Measurements from ENCODE around the gene H6PD. TPM values are rescaled to one million over a fixed set of nuclear protein-coding genes. Genes with fewer than 3 reads are reported as not detected.

H6PD gene
- total and polyA plus RNA-seq, 2 donors from 2014 or later, result 5.7 to 64.3 TPM

- Histone ChIP-seq H3K27ac (ENCODE audit: low read depth in 2 of 2, low read length in 2 of 2) (no peak overlapping the region), H3K36me3 (ENCODE audit: control insufficient read depth in 2 of 3, insufficient read depth in 3 of 3, low read length in 3 of 3) (no peaks in the 10 kb centered on the region), H3K27me3 (ENCODE audit: control insufficient read depth, insufficient read depth, low read length) (peaks cover 26% of the 10 kb centered on the region), H3K4me3 (ENCODE audit: low read length in 3 of 3) (no peak overlapping the region), H3K4me1 (ENCODE audit: control insufficient read depth in 2 of 3, insufficient read depth in 2 of 3, low read depth in 1 of 3, low read length in 3 of 3) (peaks cover 0 to 3% (median 0%) of the 10 kb centered on the region in 3 donors), H3K9me3 (ENCODE audit: control insufficient read depth in 2 of 3, insufficient read depth in 1 of 3, low read length in 3 of 3) (no peaks in the 10 kb centered on the region), H3K9ac (ENCODE audit: low read length in 3 of 3) (no peak overlapping the region)
- DNase-seq, result no peak
- intact Hi-C loops (cut with DNase I), result no loop called here
- FAIRE-seq, result no peak
- TF ChIP-seq CTCF (IDR thresholded peaks at IDR 0.05; ENCODE audit: borderline replicate concordance, extremely low read depth, insufficient read depth), result no peak
Observed at GRCh38 chr1:9203511-9203982, 31.0 kb upstream of the H6PD start.

- H3K36me3 ChIP-seq (ENCODE audit: control insufficient read depth in 2 of 3, insufficient read depth in 3 of 3, low read length in 3 of 3), result no peaks in the 10 kb centered on the region
- no peaks in the 10 kb centered on the region for H3K9me3 ChIP-seq (ENCODE audit: control insufficient read depth in 2 of 3, insufficient read depth in 1 of 3, low read length in 3 of 3)
- DNase-seq, result peak in 1 of 5 donors; percentile 19
- FAIRE-seq, result no peak
- no peak overlapping the region for H3K27ac ChIP-seq (ENCODE audit: low read depth in 2 of 2, low read length in 2 of 2)
- H3K4me1 ChIP-seq (ENCODE audit: control insufficient read depth in 2 of 3, insufficient read depth in 2 of 3, low read depth in 1 of 3, low read length in 3 of 3), result peaks cover 0 to 3% (median 0%) of the 10 kb centered on the region in 3 donors
- intact Hi-C loops (cut with DNase I), result no loop called here
- TF ChIP-seq CTCF (IDR thresholded peaks at IDR 0.05; ENCODE audit: borderline replicate concordance, extremely low read depth, insufficient read depth), result no peak
- H3K9ac ChIP-seq (ENCODE audit: low read length in 3 of 3), result no peak overlapping the region
- peaks cover 23% of the 10 kb centered on the region for H3K27me3 ChIP-seq (ENCODE audit: control insufficient read depth, insufficient read depth, low read length)
- no peak overlapping the region for H3K4me3 ChIP-seq (ENCODE audit: low read length in 3 of 3)
Observed at GRCh38 chr1:9204156-9204720, 30.3 kb upstream of the H6PD start.

- intact Hi-C loops (cut with DNase I), result no loop called here
- Histone ChIP-seq H3K9ac (ENCODE audit: low read length in 3 of 3) (no peak overlapping the region), H3K36me3 (ENCODE audit: control insufficient read depth in 2 of 3, insufficient read depth in 3 of 3, low read length in 3 of 3) (no peaks in the 10 kb centered on the region), H3K4me1 (ENCODE audit: control insufficient read depth in 2 of 3, insufficient read depth in 2 of 3, low read depth in 1 of 3, low read length in 3 of 3) (no peaks in the 10 kb centered on the region), H3K9me3 (ENCODE audit: control insufficient read depth in 2 of 3, insufficient read depth in 1 of 3, low read length in 3 of 3) (no peaks in the 10 kb centered on the region), H3K27ac (ENCODE audit: low read depth in 2 of 2, low read length in 2 of 2) (no peak overlapping the region), H3K27me3 (ENCODE audit: control insufficient read depth, insufficient read depth, low read length) (peaks cover 15% of the 10 kb centered on the region), H3K4me3 (ENCODE audit: low read length in 3 of 3) (no peak overlapping the region)
- TF ChIP-seq CTCF (IDR thresholded peaks at IDR 0.05; ENCODE audit: borderline replicate concordance, extremely low read depth, insufficient read depth), result no peak
- DNase-seq, result no peak
- FAIRE-seq, result no peak
Observed at GRCh38 chr1:9207086-9207485, 27.5 kb upstream of the H6PD start.

- no peaks in the 10 kb centered on the region for H3K4me1 ChIP-seq (ENCODE audit: control insufficient read depth in 2 of 3, insufficient read depth in 2 of 3, low read depth in 1 of 3, low read length in 3 of 3)
- H3K27me3 ChIP-seq (ENCODE audit: control insufficient read depth, insufficient read depth, low read length), result peaks cover 8% of the 10 kb centered on the region
- H3K27ac ChIP-seq (ENCODE audit: low read depth in 2 of 2, low read length in 2 of 2), result no peak overlapping the region
- DNase-seq (no peak), FAIRE-seq (no peak)
- no peaks in the 10 kb centered on the region for H3K36me3 ChIP-seq (ENCODE audit: control insufficient read depth in 2 of 3, insufficient read depth in 3 of 3, low read length in 3 of 3)
- no peak overlapping the region for H3K9ac ChIP-seq (ENCODE audit: low read length in 3 of 3)
- H3K4me3 ChIP-seq (ENCODE audit: low read length in 3 of 3), result no peak overlapping the region
- no peaks in the 10 kb centered on the region for H3K9me3 ChIP-seq (ENCODE audit: control insufficient read depth in 2 of 3, insufficient read depth in 1 of 3, low read length in 3 of 3)
- no peak for TF ChIP-seq CTCF (IDR thresholded peaks at IDR 0.05; ENCODE audit: borderline replicate concordance, extremely low read depth, insufficient read depth)
- intact Hi-C loops (cut with DNase I), result no loop called here
Observed at GRCh38 chr1:9207715-9208114, 26.9 kb upstream of the H6PD start.
